ENCODE data around the gene PRPF6.
"Not testable (repeated sequence)": the region's sequence is repeated elsewhere in the genome, so short reads cannot be mapped to it uniquely, and the experiment has no call there.

The PRPF6 gene

GRCh38 chr20:64012385-64013154 is 31.6 kb downstream of the PRPF6 start:
- not testable (repeated sequence) for DNase-seq (ENCODE audit: low read depth in 3 of 3)

GRCh38 chr20:64015635-64016034 is 34.7 kb downstream of the PRPF6 start:
- DNase-seq (ENCODE audit: low read depth in 3 of 3), result no peak

GRCh38 chr20:64021124-64021975 is 40.4 kb downstream of the PRPF6 start:
- no peak for DNase-seq (ENCODE audit: low read depth in 3 of 3)

- no peak for DNase-seq (ENCODE audit: low read depth in 3 of 3)
Observed at GRCh38 chr20:64022671-64023360, 41.9 kb downstream of the PRPF6 start.

- no peak for DNase-seq (ENCODE audit: low read depth in 3 of 3)
Observed at GRCh38 chr20:64023361-64024140, 42.6 kb downstream of the PRPF6 start.

- DNase-seq (ENCODE audit: low read depth in 3 of 3), result no peak
Observed at GRCh38 chr20:64024141-64024990, 43.4 kb downstream of the PRPF6 start.

GRCh38 chr20:64025101-64025825 is 44.3 kb downstream of the PRPF6 start:
- DNase-seq (ENCODE audit: low read depth in 3 of 3), result no peak

GRCh38 chr20:64025826-64026412 is 45.0 kb downstream of the PRPF6 start:
- no peak for DNase-seq (ENCODE audit: low read depth in 3 of 3)

- no peak for DNase-seq (ENCODE audit: low read depth in 3 of 3)
Observed at GRCh38 chr20:64027981-64028685, 47.2 kb downstream of the PRPF6 start.

- no peak for DNase-seq (ENCODE audit: low read depth in 3 of 3)
Observed at GRCh38 chr20:64029293-64030117, 48.6 kb downstream of the PRPF6 start.

- DNase-seq (ENCODE audit: low read depth in 3 of 3), result no peak
Observed at GRCh38 chr20:64030371-64031134, 49.6 kb downstream of the PRPF6 start.

- DNase-seq (ENCODE audit: low read depth in 3 of 3), result no peak
Observed at GRCh38 chr20:64031822-64032314, 50.9 kb downstream of the PRPF6 start.

- no peak for DNase-seq (ENCODE audit: low read depth in 3 of 3)
Observed at GRCh38 chr20:64032706-64033624, 52.0 kb downstream of the PRPF6 start.

GRCh38 chr20:64033981-64034493 is 53.1 kb downstream of the PRPF6 start:
- DNase-seq (ENCODE audit: low read depth in 3 of 3), result no peak

GRCh38 chr20:64035066-64035932 is 54.4 kb downstream of the PRPF6 start:
- no peak for DNase-seq (ENCODE audit: low read depth in 3 of 3)
